ENCODE measurements around the gene IRF2. TPM values are rescaled to one million over a fixed set of nuclear protein-coding genes. Genes with fewer than 3 reads are reported as not detected.

The IRF2 gene
- total RNA-seq, 4 donors from 2014 or later, result 16.9 to 53.1 (median 28.9) TPM

DNA sequence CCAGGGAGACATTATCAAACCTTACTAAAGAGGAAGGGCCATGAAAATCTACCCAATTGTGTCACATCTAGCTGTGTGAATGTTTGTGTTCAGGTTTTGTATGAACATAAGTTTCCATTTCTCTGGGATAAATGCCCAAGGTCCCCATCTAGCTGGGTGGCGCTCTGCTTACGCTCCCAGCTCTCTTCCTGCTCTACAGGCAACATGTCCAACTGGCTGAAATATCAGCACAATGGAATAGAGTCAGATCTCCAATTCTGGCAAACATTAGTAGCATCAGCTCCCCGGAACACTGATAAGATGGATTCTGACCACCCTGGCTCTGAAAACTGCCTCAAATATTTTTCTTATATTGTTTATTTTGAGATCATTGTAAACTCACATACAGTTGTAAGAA lies 74.8 kb downstream of the IRF2 start:
- DNase-seq (ENCODE audit: low spot score) (no peak), ATAC-seq (ENCODE audit: low FRiP score) (no peak)
- TF ChIP-seq, protein P1, sequence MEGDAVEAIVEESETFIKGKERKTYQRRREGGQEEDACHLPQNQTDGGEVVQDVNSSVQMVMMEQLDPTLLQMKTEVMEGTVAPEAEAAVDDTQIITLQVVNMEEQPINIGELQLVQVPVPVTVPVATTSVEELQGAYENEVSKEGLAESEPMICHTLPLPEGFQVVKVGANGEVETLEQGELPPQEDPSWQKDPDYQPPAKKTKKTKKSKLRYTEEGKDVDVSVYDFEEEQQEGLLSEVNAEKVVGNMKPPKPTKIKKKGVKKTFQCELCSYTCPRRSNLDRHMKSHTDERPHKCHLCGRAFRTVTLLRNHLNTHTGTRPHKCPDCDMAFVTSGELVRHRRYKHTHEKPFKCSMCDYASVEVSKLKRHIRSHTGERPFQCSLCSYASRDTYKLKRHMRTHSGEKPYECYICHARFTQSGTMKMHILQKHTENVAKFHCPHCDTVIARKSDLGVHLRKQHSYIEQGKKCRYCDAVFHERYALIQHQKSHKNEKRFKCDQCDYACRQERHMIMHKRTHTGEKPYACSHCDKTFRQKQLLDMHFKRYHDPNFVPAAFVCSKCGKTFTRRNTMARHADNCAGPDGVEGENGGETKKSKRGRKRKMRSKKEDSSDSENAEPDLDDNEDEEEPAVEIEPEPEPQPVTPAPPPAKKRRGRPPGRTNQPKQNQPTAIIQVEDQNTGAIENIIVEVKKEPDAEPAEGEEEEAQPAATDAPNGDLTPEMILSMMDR (IDR thresholded peaks at IDR 0.05), result no peak

DNA sequence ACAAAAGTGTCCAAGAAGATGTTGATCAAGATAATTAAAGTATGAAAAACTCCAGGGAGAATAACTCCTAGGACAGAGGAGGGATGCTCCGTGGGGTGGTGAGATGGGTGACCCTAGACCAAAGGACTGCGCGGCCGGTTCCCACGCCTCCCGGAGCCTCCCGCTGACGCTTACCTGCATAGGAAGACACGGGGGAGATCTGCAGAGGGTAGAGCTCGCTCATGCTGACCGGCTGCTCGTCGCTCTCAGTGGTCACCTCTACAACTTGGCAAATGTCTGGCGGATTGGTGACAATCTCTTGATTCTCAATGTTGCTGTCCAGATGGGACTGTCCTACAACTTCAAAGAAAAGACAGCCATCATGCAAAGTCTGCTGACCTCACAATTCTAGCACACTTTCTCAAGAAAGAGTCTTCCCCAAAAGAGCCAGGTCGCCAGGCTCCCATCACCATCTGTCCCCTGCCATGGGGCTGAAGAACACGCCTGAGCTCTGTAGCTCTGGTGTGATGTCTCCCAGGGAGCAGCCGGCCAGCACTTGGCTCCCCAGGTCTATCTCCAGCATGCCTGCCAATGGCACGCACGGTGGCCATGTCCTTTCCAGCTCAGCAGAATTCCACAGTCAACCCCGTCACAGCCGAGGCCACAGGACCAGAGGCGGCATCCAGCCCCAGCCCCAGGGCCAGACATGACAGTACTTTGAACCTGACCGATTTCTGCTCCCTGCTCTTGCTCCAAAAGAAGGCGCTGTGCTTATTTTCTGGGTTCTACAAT lies 75.4 kb downstream of the IRF2 start:
- no peak for DNase-seq (ENCODE audit: low spot score)
- ATAC-seq (ENCODE audit: low FRiP score), result no peak
- TF ChIP-seq, protein P1 (IDR thresholded peaks at IDR 0.05), result no peak

DNA sequence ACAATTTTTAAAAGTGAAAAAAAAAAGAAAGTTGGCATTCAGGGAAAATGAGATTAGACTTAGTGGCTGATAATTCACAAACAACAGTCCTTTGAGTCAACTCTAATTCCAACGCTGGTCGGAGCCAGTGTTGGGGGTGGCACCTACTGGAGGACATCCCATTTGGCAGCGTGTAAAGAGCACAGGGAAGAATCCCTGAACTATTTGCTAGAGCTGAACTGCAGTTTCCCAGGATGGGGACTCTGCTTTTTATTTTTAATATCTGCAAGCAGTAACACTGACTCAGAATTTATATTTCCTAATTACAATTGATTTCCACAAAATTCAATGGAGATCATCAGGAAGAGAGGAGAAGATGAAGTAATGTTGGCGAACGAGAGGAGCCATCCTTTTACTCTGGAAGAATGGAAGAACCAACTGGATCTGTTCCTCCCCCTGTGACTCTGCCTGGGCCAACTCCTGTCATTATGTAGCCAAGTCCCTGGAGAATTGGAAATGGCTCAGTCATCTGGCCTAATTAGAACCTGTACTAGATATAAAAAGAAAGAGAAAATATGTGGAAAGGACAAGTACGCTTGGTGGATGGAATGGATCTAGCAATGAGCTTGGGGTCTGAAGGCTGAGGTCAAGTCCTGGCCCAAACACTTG lies 76.7 kb downstream of the IRF2 start:
- no peak for DNase-seq (ENCODE audit: low spot score)
- ATAC-seq (ENCODE audit: low FRiP score), result peak; percentile 36
- TF ChIP-seq, protein P1 (IDR thresholded peaks at IDR 0.05), result no peak

DNA sequence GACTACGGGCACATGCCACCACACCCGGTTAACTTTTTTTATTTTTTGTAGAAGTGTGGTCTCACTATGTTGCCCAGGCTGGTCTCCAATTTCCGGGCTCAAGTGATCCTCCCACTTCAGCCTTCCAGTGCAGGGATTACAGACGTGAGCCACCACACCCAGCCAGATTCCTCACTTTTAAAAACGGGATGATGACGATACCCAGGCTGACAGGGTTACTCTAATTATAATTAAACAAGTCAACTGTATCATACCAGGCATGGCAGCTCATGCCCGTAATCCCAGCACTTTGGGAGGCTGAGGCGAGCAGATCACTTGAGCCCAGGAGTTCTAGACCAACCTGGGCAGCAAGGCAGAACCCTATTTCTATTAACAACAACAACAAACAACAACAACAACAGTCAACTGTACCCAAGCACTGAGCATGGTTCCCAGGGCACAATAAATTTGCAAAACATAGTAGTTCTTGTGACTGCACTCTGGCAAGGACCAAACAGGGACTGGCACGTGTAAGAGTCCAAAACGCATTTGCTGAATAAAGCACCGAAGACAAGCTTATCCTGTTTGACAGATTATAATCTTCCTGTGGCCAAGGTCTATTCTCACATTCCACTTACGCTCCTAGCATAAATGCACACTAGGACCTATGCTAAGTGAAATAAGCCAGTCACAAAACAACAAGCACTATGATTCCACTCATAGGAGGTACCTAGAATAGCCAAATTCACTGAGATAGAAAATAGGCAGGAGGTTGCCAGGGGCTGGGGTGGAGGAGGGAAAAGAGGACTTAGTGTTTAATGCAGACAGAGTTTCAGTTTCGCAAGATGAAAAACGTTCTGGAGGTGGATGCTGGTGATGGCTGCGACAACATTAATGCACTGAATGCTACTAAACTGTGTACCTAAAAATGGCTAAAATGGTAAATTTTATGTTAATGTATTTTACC lies 77.5 kb downstream of the IRF2 start:
- no peak for DNase-seq (ENCODE audit: low spot score)
- TF ChIP-seq, protein P1 (IDR thresholded peaks at IDR 0.05), result no peak
- ATAC-seq (ENCODE audit: low FRiP score), result no peak

DNA sequence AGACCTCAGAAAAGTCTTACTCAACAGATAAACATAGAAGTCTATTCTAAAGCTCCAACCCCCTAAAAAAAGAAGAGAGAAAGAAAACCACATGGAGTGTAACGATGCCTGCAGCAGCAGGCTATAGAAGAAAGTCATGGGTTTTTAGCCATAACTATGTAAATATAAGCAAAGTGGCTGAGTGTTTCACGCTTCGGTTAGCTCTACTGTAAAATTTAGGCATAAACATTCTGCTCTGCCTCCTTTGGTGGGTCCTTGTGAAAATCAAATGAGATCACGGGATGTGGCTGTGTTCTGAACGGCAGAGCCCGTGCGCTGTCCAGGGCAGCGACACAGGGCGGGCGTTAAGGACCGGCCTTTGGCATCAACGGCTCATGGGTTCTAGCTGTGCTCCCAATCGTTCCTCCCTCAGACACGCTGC lies 78.4 kb downstream of the IRF2 start:
- TF ChIP-seq, protein P1 (IDR thresholded peaks at IDR 0.05), result no peak
- no peak for ATAC-seq (ENCODE audit: low FRiP score)
- no peak for DNase-seq (ENCODE audit: low spot score)

DNA sequence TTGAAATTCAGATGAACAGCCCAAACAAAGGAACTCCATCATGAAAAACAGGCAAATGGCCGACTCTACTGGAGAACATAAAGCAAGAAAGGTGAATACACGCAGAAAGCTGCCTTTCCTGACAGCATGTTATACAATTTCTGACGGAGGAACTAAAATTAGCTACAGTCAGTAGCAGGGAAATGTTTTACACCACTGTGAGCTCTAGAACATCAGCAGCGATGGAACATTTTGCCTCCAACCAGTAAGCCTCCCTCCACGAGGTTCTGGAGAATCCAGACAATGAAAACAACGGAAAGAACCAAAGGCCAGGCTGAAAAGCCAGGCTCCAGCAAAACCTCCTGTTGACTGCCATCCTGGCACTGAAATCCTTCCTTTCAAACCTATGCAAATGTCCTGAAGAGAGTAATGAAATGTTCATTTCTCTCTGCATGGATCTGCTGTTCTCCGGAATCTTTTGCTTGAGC lies 78.9 kb downstream of the IRF2 start:
- TF ChIP-seq, protein P1 (IDR thresholded peaks at IDR 0.05), result no peak
- ATAC-seq (ENCODE audit: low FRiP score), result no peak

More for the DNA sequence above, 78.9 kb downstream of the IRF2 start:
- DNase-seq (ENCODE audit: low spot score), result no peak

Data from omental fat pad (tissue), 4 donors.